A549 (cell line): ENCODE results near the gene PRRX2. TPM values are rescaled to one million over a fixed set of nuclear protein-coding genes. Genes with fewer than 3 reads are reported as not detected.

Experiments used
- ATAC-seq, 2 experiments: fragments of 200-7000 bp in 1 of 2; fragments of >200 bp in 1 of 2; cut with Nextera tagmentation in 1 of 2; cut with Tn5 transposase in 1 of 2; 3 replicates each; pipeline versions ENCODE4 v1.8.0 to v1.9.1; 2018 to 2020; ENCODE audit warnings: mild to moderate bottlenecking in 1 of 2, moderate library complexity in 1 of 2
- CTCF ChIA-PET: fragments of 300-600 bp; sonication (Branson Sonifier 250); formaldehyde crosslinking; extraction: SDS; loops from one replicate; lab custom pipeline; 2021; ENCODE audit warnings: antibody characterized with exemption, inconsistent platforms; lab: Yijun Ruan, JAX
- POLR2A ChIA-PET: fragments of 350-600 bp; formaldehyde crosslinking; extraction: SDS; loops from one replicate; lab custom pipeline; 2021; ENCODE audit warnings: antibody characterized with exemption, inconsistent platforms; lab: Yijun Ruan, JAX
- DNase-seq, 2 experiments: peaks; one replicate each; pipeline versions ENCODE4 v3.0.0 to v3.0.0-alpha.2; 2011 to 2016; ENCODE audit warnings: low read depth in 1 of 2, low spot score in 1 of 2
- FAIRE-seq: peaks from 2 replicates; lab custom pipeline; 2011; peaks lifted over from hg19 to GRCh38; lab: Jason Lieb, UNC
- H3K27ac ChIP-seq, 2 experiments: fragments of >200 bp; sonication (Bioruptor Twin); formaldehyde crosslinking; 3 replicates each; pipeline ENCODE4 v1.5.1; 2016 to 2017
- H3K4me1 ChIP-seq: fragments of >200 bp; sonication (Bioruptor Twin); formaldehyde crosslinking; 3 replicates; pipeline ENCODE4 v1.6.1; 2016
- H3K4me2 ChIP-seq: fragments of >200 bp; sonication (Bioruptor Twin); formaldehyde crosslinking; 3 replicates; pipeline ENCODE4 v1.6.1; 2016
- H3K4me3 ChIP-seq: fragments of >200 bp; sonication (Bioruptor Twin); formaldehyde crosslinking; 3 replicates; pipeline ENCODE4 v1.5.1; 2016
- H3K9me3 ChIP-seq: fragments of >200 bp; sonication (Bioruptor Twin); formaldehyde crosslinking; 3 replicates; pipeline ENCODE4 v1.6.1; 2016
- BCL3 ChIP-seq: fragments of >200 bp; sonication (Bioruptor Twin); formaldehyde crosslinking; IDR thresholded peaks from 3 replicates; pipeline ENCODE4 v1.6.1; 2016
- BHLHE40 ChIP-seq: IDR thresholded peaks from 2 replicates; pipeline ENCODE4 v1.6.1; 2012; ENCODE audit warnings: low read depth, low read length, inconsistent platforms
- CHD2 ChIP-seq: fragments of 150-350 bp; IDR thresholded peaks from 2 replicates; pipeline ENCODE4 v1.6.1; 2014; ENCODE audit warnings: low read length; ENCODE audit not compliant: partially characterized antibody
- CHD4 ChIP-seq: fragments of 200-600 bp; sonication (generic); IDR thresholded peaks from 2 replicates; pipeline ENCODE4 v1.6.1; 2016; ENCODE audit warnings: antibody characterized with exemption, mild to moderate bottlenecking, borderline replicate concordance
- E2F6 ChIP-seq: IDR thresholded peaks from 2 replicates; pipeline ENCODE4 v1.6.1; 2012; ENCODE audit warnings: low read depth, borderline replicate concordance
- EHF ChIP-seq: fragments of 250-450 bp; sonication (Bioruptor Pico); IDR thresholded peaks from 2 replicates; pipeline ENCODE4 v1.5.0; 2020; ENCODE audit warnings: mild to moderate bottlenecking
- ELK1 ChIP-seq: fragments of 150-350 bp; IDR thresholded peaks from 2 replicates; pipeline ENCODE4 v1.6.1; 2014; ENCODE audit warnings: low read depth, mild to moderate bottlenecking, low read length
- EP300 ChIP-seq, 2 experiments: fragments of >200 bp; sonication (Bioruptor Twin); formaldehyde crosslinking; IDR thresholded peaks; 2 replicates in 1 of 2; 3 replicates in 1 of 2; pipeline ENCODE4 v1.6.1; 2016 to 2017
- FOSL2 ChIP-seq, 2 experiments: fragments of 450-650 bp in 1 of 2; fragments of >200 bp in 1 of 2; sonication (Bioruptor Twin) in 1 of 2; formaldehyde crosslinking; IDR thresholded peaks; 2 replicates each; pipeline versions ENCODE4 v1.5.0 to v1.6.1; 2016 to 2020; ENCODE audit warnings: mild to moderate bottlenecking in 1 of 2, moderate library complexity in 1 of 2
- FOXS1 ChIP-seq: fragments of 250-450 bp; sonication (Bioruptor Pico); IDR thresholded peaks from 2 replicates; pipeline ENCODE4 v1.5.0; 2020; ENCODE audit warnings: mild to moderate bottlenecking, moderate library complexity
- GATA3 ChIP-seq: IDR thresholded peaks from 2 replicates; pipeline ENCODE4 v1.6.1; 2012; ENCODE audit warnings: borderline replicate concordance
- HDAC2 ChIP-seq: fragments of 200-600 bp; sonication (generic); IDR thresholded peaks from 2 replicates; pipeline ENCODE4 v1.6.1; 2016
- HES2 ChIP-seq: fragments of >200 bp; sonication (Bioruptor Twin); formaldehyde crosslinking; IDR thresholded peaks from 2 replicates; pipeline ENCODE4 v1.6.1; 2016
- HEYL ChIP-seq: fragments of 250-450 bp; sonication (Bioruptor Pico); IDR thresholded peaks from 2 replicates; pipeline ENCODE4 v1.8.0; 2021; ENCODE audit warnings: mild to moderate bottlenecking, moderate library complexity
- HOXA7 ChIP-seq: fragments of 250-450 bp; sonication (Bioruptor Pico); IDR thresholded peaks from 2 replicates; pipeline ENCODE4 v1.5.0; 2020; ENCODE audit warnings: mild to moderate bottlenecking, moderate library complexity
- HOXB13 ChIP-seq: fragments of 250-450 bp; sonication (Bioruptor Pico); IDR thresholded peaks from 2 replicates; pipeline ENCODE4 v1.5.0; 2020; ENCODE audit warnings: low read depth, mild to moderate bottlenecking, moderate library complexity
- JUNB ChIP-seq: fragments of >200 bp; sonication (Bioruptor Twin); formaldehyde crosslinking; IDR thresholded peaks from 2 replicates; pipeline ENCODE4 v1.6.1; 2016
- MAFK ChIP-seq: fragments of 450-650 bp; IDR thresholded peaks from 2 replicates; pipeline ENCODE4 v1.6.1; 2014; ENCODE audit not compliant: partially characterized antibody
- MAX ChIP-seq: IDR thresholded peaks from 2 replicates; pipeline ENCODE4 v1.6.1; 2012
- MAZ ChIP-seq: fragments of 150-350 bp; IDR thresholded peaks from 2 replicates; pipeline ENCODE4 v1.6.1; 2014; ENCODE audit warnings: antibody characterized with exemption, low read depth, low read length, borderline replicate concordance
- NPAS2 ChIP-seq: fragments of 250-450 bp; sonication (Bioruptor Pico); IDR thresholded peaks from 2 replicates; pipeline ENCODE4 v1.8.0; 2022; ENCODE audit warnings: mild to moderate bottlenecking, moderate library complexity, borderline replicate concordance
- PHF8 ChIP-seq: fragments of 200-600 bp; sonication (generic); IDR thresholded peaks from 2 replicates; pipeline ENCODE4 v1.6.1; 2016; ENCODE audit warnings: low read depth, mild to moderate bottlenecking, antibody characterized with exemption, moderate library complexity, borderline replicate concordance
- POLR2A ChIP-seq: IDR thresholded peaks from 2 replicates; pipeline ENCODE4 v1.6.1; 2012; ENCODE audit warnings: mild to moderate bottlenecking, low read length
- REST ChIP-seq: fragments of 200-600 bp; sonication (generic); IDR thresholded peaks from 2 replicates; pipeline ENCODE4 v1.6.1; 2016; ENCODE audit warnings: antibody characterized with exemption, mild to moderate bottlenecking, moderate library complexity
- TFCP2L1 ChIP-seq: fragments of 250-450 bp; sonication (Bioruptor Pico); IDR thresholded peaks from 2 replicates; pipeline ENCODE4 v1.5.0; 2021; ENCODE audit warnings: mild to moderate bottlenecking
- TP53 ChIP-seq: fragments of 250-450 bp; sonication (Bioruptor Pico); IDR thresholded peaks from 2 replicates; pipeline ENCODE4 v1.5.0; 2021; ENCODE audit warnings: mild to moderate bottlenecking, moderate library complexity
- USF2 ChIP-seq: fragments of 450-650 bp; IDR thresholded peaks from 2 replicates; pipeline ENCODE4 v1.6.1; 2014; ENCODE audit warnings: antibody characterized with exemption
- ZNF302 ChIP-seq: fragments of 250-450 bp; sonication (Bioruptor Pico); IDR thresholded peaks from 2 replicates; pipeline ENCODE4 v1.9.0; 2021; ENCODE audit warnings: inconsistent platforms, mild to moderate bottlenecking, moderate library complexity
- WGBS: methylation state at CpG from one replicate; pipeline ENCODE4 v1.1.6; 2017; ENCODE audit errors: missing lambda C conversion rate; 5-methylcytosine and 5-hydroxymethylcytosine counted together
- polyA plus RNA-seq, 4 experiments: library from polyadenylated mRNA; depleted of rRNA in 3 of 4; stranded (reverse); fragments of >200 nt; fragmentation: RNase III in 1 of 4; extraction: RNeasy Plus Mini Kit Qiagen cat#74134 plus additional on column Dnase treatment in 1 of 4; gene quantifications; 2 replicates in 3 of 4; 3 replicates in 1 of 4; pipeline ENCODE4 v1.2.3, GENCODE V29; 2011 to 2017

The PRRX2 gene
- polyA plus RNA-seq, 2 of the 4 experiments (the other 2 are of a cell fraction) = 0.90 to 2.7 TPM

GRCh38 chr9:129624947-129625346 is 40.5 kb upstream of the PRRX2 start (continued):
- no peak for TF ChIP-seq ZNF302 (CRISPR knock-in tag)
- TF ChIP-seq HDAC2 = no peak
- TF ChIP-seq ELK1 = no peak
- TF ChIP-seq BHLHE40 = no peak
- TF ChIP-seq HOXA7 (CRISPR knock-in tag) = no peak
- TF ChIP-seq EHF (CRISPR knock-in tag) = no peak
- TF ChIP-seq NPAS2 (CRISPR knock-in tag) = no peak
- no peak for TF ChIP-seq GATA3

- peaks cover 28% of the 10 kb centered on the region for H3K4me1 ChIP-seq
- peak within 1 kb of the TSS; percentile 86 for H3K4me2 ChIP-seq
- no peaks in the 10 kb centered on the region for H3K9me3 ChIP-seq
- ChIA-PET POLR2A (interaction anchor here (0.6 to 3.1 kb wide), 13 partner anchors 8 to 808 kb away, joined by 3 to 21 read pairs (median 4); partner anchors contain the start of genes ENDOG and IER5L), CTCF (interaction anchor here (0.6 to 26.2 kb wide), 8 partner anchors 14 to 515 kb away, joined by 3 to 947 read pairs (median 30); partner anchors contain the start of genes ASB6, CRAT and PTPA)
- peak within 1 kb of the TSS; percentile 78 to 98 for H3K27ac ChIP-seq
- peak; percentile 77 to 87 for DNase-seq
- H3K4me3 ChIP-seq = peak within 1 kb of the TSS; percentile 69
- ATAC-seq = peak; percentile 78 to 84
- WGBS = under 1% methylated on average over 40 of the region's 55 CpGs
- FAIRE-seq = no peak
- TF ChIP-seq BCL3 (peak; percentile 86; the same call in 2 of the 3 replicates), CHD4 (no peak), REST (no peak), CHD2 (peak; percentile 31), JUNB (no peak), ELK1 (peak; percentile 5; the same call in 1 of the 2 replicates), HOXB13 (CRISPR knock-in tag) (no peak), FOSL2 (IDR thresholded peaks at IDR 0.05) (no peak), FOSL2 (CRISPR knock-in tag; IDR thresholded peaks at IDR 0.05) (peak; percentile 35; the same call in 1 of the 2 replicates), HES2 (no peak), MAZ (no peak), FOXS1 (CRISPR knock-in tag) (no peak), USF2 (peak; percentile 98), BHLHE40 (peak; percentile 76), HEYL (CRISPR knock-in tag) (no peak), TP53 (peak; percentile 83), MAFK (no peak), E2F6 (peak; percentile 84), NPAS2 (CRISPR knock-in tag) (peak; percentile 89), EP300 (IDR thresholded peaks at IDR 0.05) (no peak), HOXA7 (CRISPR knock-in tag) (peak; percentile 67; the same call in 1 of the 2 replicates), EHF (CRISPR knock-in tag) (peak; percentile 87; the same call in 1 of the 2 replicates), TFCP2L1 (CRISPR knock-in tag) (peak; percentile 88), PHF8 (peak; percentile 78; the same call in 1 of the 2 replicates), POLR2A (peak; percentile 93), MAX (peak; percentile 98)
Observed at GRCh38 chr9:129626079-129626624, 39.3 kb upstream of the PRRX2 start, which contains the start of gene NTMT1. Gene NTMT1, plus strand, starts transcription at chr9:129626163. Its CDS starts 6,541 bp downstream, at chr9:129632704.
